ENCODE measurements around the gene MMP25.
"Not testable (repeated sequence)": the region's sequence is repeated elsewhere in the genome, so short reads cannot be mapped to it uniquely, and the experiment has no call there.

MMP25 gene

GRCh38 chr16:3074860-3075522, 28.6 kb downstream of the MMP25 start:
- peak; percentile 79 for DNase-seq

GRCh38 chr16:3075523-3075915, 29.2 kb downstream of the MMP25 start:
- no peak for DNase-seq

GRCh38 chr16:3075946-3076345, 29.6 kb downstream of the MMP25 start:
- not testable (repeated sequence) for DNase-seq

- no peak for DNase-seq
Observed at GRCh38 chr16:3076577-3076976, 30.2 kb downstream of the MMP25 start.

- DNase-seq: no peak
Observed at GRCh38 chr16:3080024-3080423, 33.7 kb downstream of the MMP25 start.

GRCh38 chr16:3081957-3082356, 35.6 kb downstream of the MMP25 start:
- DNase-seq: not testable (repeated sequence)

- DNase-seq: not testable (repeated sequence)
Observed at GRCh38 chr16:3083408-3083807, 37.0 kb downstream of the MMP25 start.

- no peak for DNase-seq
Observed at GRCh38 chr16:3084491-3084890, 38.1 kb downstream of the MMP25 start.

- no peak for DNase-seq
Observed at GRCh38 chr16:3084969-3085670, 38.8 kb downstream of the MMP25 start.

GRCh38 chr16:3085868-3086595, 39.7 kb downstream of the MMP25 start:
- no peak for DNase-seq

GRCh38 chr16:3086596-3087242, 40.4 kb downstream of the MMP25 start:
- DNase-seq: peak; percentile 60

GRCh38 chr16:3087243-3088235, 41.2 kb downstream of the MMP25 start:
- DNase-seq: peak; percentile 60

- DNase-seq: no peak
Observed at GRCh38 chr16:3088450-3088849, 42.1 kb downstream of the MMP25 start.

GRCh38 chr16:3088925-3089716, 42.8 kb downstream of the MMP25 start:
- no peak for DNase-seq

- DNase-seq: no peak
Observed at GRCh38 chr16:3089717-3090592, 43.6 kb downstream of the MMP25 start.

- DNase-seq: no peak
Observed at GRCh38 chr16:3091551-3091950, 45.2 kb downstream of the MMP25 start.

- no peak for DNase-seq
Observed at GRCh38 chr16:3092501-3092941, 46.2 kb downstream of the MMP25 start.

GRCh38 chr16:3094289-3095027, 48.1 kb downstream of the MMP25 start:
- peak; percentile 67 for DNase-seq

- DNase-seq: peak; percentile 88
Observed at GRCh38 chr16:3095869-3096268, 49.5 kb downstream of the MMP25 start.

All from MV-4-11 (cell line).